GM23338 (cell line): ENCODE results near the gene VSTM5. TPM values are rescaled to one million over a fixed set of nuclear protein-coding genes. Genes with fewer than 3 reads are reported as not detected.

Experiments used
- ATAC-seq: fragments of 200-7000 bp; cut with Tn5 transposase; 3 replicates; pipeline ENCODE4 v1.9.1; 2020
- DNase-seq: peaks from one replicate; pipeline ENCODE4 v3.0.0-alpha.2; 2015; ENCODE audit warnings: low spot score
- H2AFZ ChIP-seq: fragments of 200-600 bp; sonication (generic); 2 replicates; pipeline ENCODE4 v1.8.0; 2016; ENCODE audit warnings: antibody characterized with exemption, mild to moderate bottlenecking, moderate library complexity
- H3F3A ChIP-seq: fragments of 200-600 bp; sonication (generic); replicated peaks from 2 replicates; pipeline ENCODE4 v1.8.0; 2017; ENCODE audit warnings: antibody characterized with exemption, mixed run types, low read depth
- H3K27ac ChIP-seq: fragments of 200-600 bp; sonication (generic); 2 replicates; pipeline ENCODE4 v1.6.1; 2016; ENCODE audit warnings: low read depth
- H3K27me3 ChIP-seq: fragments of 200-600 bp; sonication (generic); 2 replicates; pipeline ENCODE4 v1.8.0; 2016; ENCODE audit warnings: mild to moderate bottlenecking, mixed run types, moderate library complexity; ENCODE audit not compliant: insufficient read depth
- H3K36me3 ChIP-seq: fragments of 200-600 bp; sonication (generic); 2 replicates; pipeline ENCODE4 v1.8.0; 2016; ENCODE audit warnings: mild to moderate bottlenecking; ENCODE audit not compliant: insufficient read depth
- H3K4me1 ChIP-seq: fragments of 200-600 bp; sonication (generic); 2 replicates; pipeline ENCODE4 v1.8.0; 2016; ENCODE audit warnings: mild to moderate bottlenecking, moderate library complexity; ENCODE audit not compliant: insufficient read depth
- H3K4me2 ChIP-seq: fragments of 200-600 bp; sonication (generic); 2 replicates; pipeline ENCODE4 v1.7.1; 2017; ENCODE audit warnings: mixed run types
- H3K4me3 ChIP-seq: fragments of 200-600 bp; sonication (generic); 2 replicates; pipeline ENCODE4 v1.6.1; 2016; ENCODE audit warnings: mixed run types
- H3K79me2 ChIP-seq: fragments of 200-600 bp; sonication (generic); replicated peaks from 2 replicates; pipeline ENCODE4 v1.8.0; 2017; ENCODE audit warnings: mild to moderate bottlenecking; ENCODE audit not compliant: insufficient read depth
- H3K9me2 ChIP-seq: fragments of 200-600 bp; sonication (generic); 2 replicates; pipeline ENCODE4 v1.8.0; 2017; ENCODE audit not compliant: insufficient read depth
- H4K20me1 ChIP-seq: fragments of 200-600 bp; sonication (generic); replicated peaks from 2 replicates; pipeline ENCODE4 v1.8.0; 2017; ENCODE audit warnings: mild to moderate bottlenecking; ENCODE audit not compliant: insufficient read depth
- H3K27ac Mint-ChIP-seq: 2 replicates; pipeline ENCODE4 v1.8.0; 2020; ENCODE audit warnings: inconsistent platforms, mild to moderate bottlenecking, moderate library complexity, mixed read lengths
- H3K27me3 Mint-ChIP-seq: 3 replicates; pipeline ENCODE4 v1.8.0; 2022; ENCODE audit warnings: low read depth, mild to moderate bottlenecking, moderate library complexity, mixed read lengths, inconsistent platforms; ENCODE audit not compliant: insufficient read depth, poor library complexity
- H3K36me3 Mint-ChIP-seq: 3 replicates; pipeline ENCODE4 v1.8.0; 2021; ENCODE audit warnings: low read depth, mild to moderate bottlenecking, inconsistent platforms, moderate library complexity, mixed read lengths
- H3K4me1 Mint-ChIP-seq: 3 replicates; pipeline ENCODE4 v1.8.0; 2020; ENCODE audit warnings: mild to moderate bottlenecking, inconsistent platforms, mixed read lengths
- H3K4me3 Mint-ChIP-seq: 3 replicates; pipeline ENCODE4 v1.8.0; 2021; ENCODE audit warnings: moderate library complexity, mild to moderate bottlenecking, inconsistent platforms, mixed read lengths
- H3K9me3 Mint-ChIP-seq: 3 replicates; pipeline ENCODE4 v1.8.0; 2020; ENCODE audit warnings: moderate library complexity, mild to moderate bottlenecking, inconsistent platforms, mixed read lengths
- CREB1 ChIP-seq: fragments of 250-450 bp; sonication (Bioruptor Pico); IDR thresholded peaks from 2 replicates; pipeline ENCODE4 v1.5.0; 2020; ENCODE audit warnings: low read depth, mild to moderate bottlenecking, moderate library complexity
- CTCF ChIP-seq, 2 experiments: fragments of 200-600 bp in 1 of 2; sonication (generic) in 1 of 2; conservative IDR thresholded peaks; 2 replicates each; pipeline versions ENCODE4 v1.5.1 to v1.6.1; 2016 to 2017; ENCODE audit warnings: antibody characterized with exemption in 2 of 2, low read depth in 2 of 2, mild to moderate bottlenecking in 2 of 2, moderate library complexity in 1 of 2
- ETS1 ChIP-seq: IDR thresholded peaks from 2 replicates; pipeline ENCODE4 v1.6.1; 2016; ENCODE audit warnings: antibody characterized with exemption
- EZH2 ChIP-seq: fragments of 200-600 bp; sonication (generic); IDR thresholded peaks from one replicate; pipeline ENCODE4 v1.8.0; 2017; ENCODE audit warnings: antibody characterized with exemption, mild to moderate bottlenecking, low read depth; ENCODE audit not compliant: unreplicated experiment
- NANOG ChIP-seq: IDR thresholded peaks from 2 replicates; pipeline ENCODE4 v1.6.1; 2016; ENCODE audit warnings: antibody characterized with exemption, borderline replicate concordance
- REST ChIP-seq: IDR thresholded peaks from one replicate; pipeline ENCODE4 v1.6.1; 2018; ENCODE audit warnings: antibody characterized with exemption; ENCODE audit not compliant: unreplicated experiment
- STAT1 ChIP-seq: IDR thresholded peaks from one replicate; pipeline ENCODE4 v1.6.1; 2016; ENCODE audit warnings: antibody characterized with exemption; ENCODE audit not compliant: unreplicated experiment
- polyA plus RNA-seq: library from polyadenylated mRNA; unstranded; fragments of >200 nt; fragmentation: Nextera tagmentation; extraction: Ambion mirVana; gene quantifications from 2 replicates; pipeline ENCODE4 v1.2.1, GENCODE V29; 2016
- total RNA-seq: library from RNA; depleted of rRNA; stranded (reverse); fragments of >200 nt; shearing (Covaris generic); gene quantifications from 2 replicates; pipeline ENCODE4 v1.2.3, GENCODE V29; 2014

The VSTM5 gene
- total and polyA plus RNA-seq, 2 experiments from 2014 or later = 0.21 to 0.66 TPM

GRCh38 chr11:93827363-93827762, 23.1 kb downstream of the VSTM5 start (continued):
- no peak for TF ChIP-seq REST
- no peak for TF ChIP-seq CTCF (conservative IDR thresholded peaks at IDR 0.05; ENCODE audit: low read depth in 2 of 2)
- no peak for TF ChIP-seq ETS1

- ATAC-seq (no peak), DNase-seq (no peak)
- Histone ChIP-seq H3K4me3 (no peak overlapping the region), H3K4me2 (no peak overlapping the region), H3F3A (no peaks in the 10 kb centered on the region), H3K36me3 (no peaks in the 10 kb centered on the region), H3K4me1 (peaks cover 17% of the 10 kb centered on the region; the same call in 1 of the 2 replicates), H3K9me2 (no peaks in the 10 kb centered on the region; the same call in 1 of the 2 replicates), H3K79me2 (no peaks in the 10 kb centered on the region), H2AFZ (no peak overlapping the region), H3K27me3 (no peaks in the 10 kb centered on the region), H3K27ac (no peak overlapping the region), H4K20me1 (no peaks in the 10 kb centered on the region)
- Mint-ChIP-seq H3K27ac (no peak overlapping the region), H3K27me3 (peaks cover 5% of the 10 kb centered on the region), H3K4me1 (peaks cover 21% of the 10 kb centered on the region), H3K36me3 (no peaks in the 10 kb centered on the region), H3K9me3 (no peaks in the 10 kb centered on the region), H3K4me3 (no peak overlapping the region)
- no peak for TF ChIP-seq ETS1
- TF ChIP-seq EZH2 = no peak
- TF ChIP-seq REST = no peak
- no peak for TF ChIP-seq STAT1
- TF ChIP-seq NANOG = no peak
- TF ChIP-seq CTCF (conservative IDR thresholded peaks at IDR 0.05; ENCODE audit: low read depth in 2 of 2) = no peak
- TF ChIP-seq CREB1 (CRISPR knock-in tag) = no peak
These were observed 27.2 kb downstream of the VSTM5 start for GRCh38 chr11:93823210-93823609.
